H9 (cell line): ENCODE data around the gene UPP1. TPM values are rescaled to one million over a fixed set of nuclear protein-coding genes. Genes with fewer than 3 reads are reported as not detected.

Experiments
- DNase-seq: peaks from one replicate; pipeline ENCODE4 v3.0.0-alpha.2; 2017
- H2AFZ ChIP-seq: one replicate; pipeline ENCODE4 v1.6.1; 2013; ENCODE audit warnings: mild to moderate bottlenecking, low read length, control low read depth, moderate library complexity
- H2AK5ac ChIP-seq: 2 replicates; pipeline ENCODE4 v1.6.1; 2013; ENCODE audit warnings: low read length, control low read depth, mixed read lengths; ENCODE audit not compliant: insufficient read length
- H2BK120ac ChIP-seq: one replicate; pipeline ENCODE4 v1.6.1; 2013; ENCODE audit warnings: low read depth, mild to moderate bottlenecking, low read length, control low read depth, inconsistent platforms; ENCODE audit not compliant: poor library complexity, severe bottlenecking
- H2BK12ac ChIP-seq: 2 replicates; pipeline ENCODE4 v1.6.1; 2013; ENCODE audit warnings: low read length, control low read depth, mixed read lengths, low read depth; ENCODE audit not compliant: insufficient read length
- H2BK15ac ChIP-seq: 2 replicates; pipeline ENCODE4 v1.6.1; 2013; ENCODE audit warnings: low read depth, low read length, control low read depth
- H2BK20ac ChIP-seq: one replicate; pipeline ENCODE4 v1.6.1; 2013; ENCODE audit warnings: low read depth, mild to moderate bottlenecking, low read length, control low read depth, inconsistent platforms; ENCODE audit not compliant: poor library complexity, severe bottlenecking
- H2BK5ac ChIP-seq: 2 replicates; pipeline ENCODE4 v1.6.1; 2013; ENCODE audit warnings: low read length, control low read depth, mixed read lengths; ENCODE audit not compliant: insufficient read length
- H3K14ac ChIP-seq: 2 replicates; pipeline ENCODE4 v1.6.1; 2013; ENCODE audit warnings: low read length, control low read depth; ENCODE audit not compliant: insufficient read depth
- H3K18ac ChIP-seq: 2 replicates; pipeline ENCODE4 v1.6.1; 2013; ENCODE audit warnings: low read depth, mild to moderate bottlenecking, mixed read lengths, low read length, control low read depth; ENCODE audit not compliant: insufficient read length
- H3K23ac ChIP-seq: 2 replicates; pipeline ENCODE4 v1.6.1; 2013; ENCODE audit warnings: low read length, control low read depth, mixed read lengths, low read depth; ENCODE audit not compliant: insufficient read length
- H3K23me2 ChIP-seq: 2 replicates; pipeline ENCODE4 v1.6.1; 2013; ENCODE audit warnings: low read depth, mild to moderate bottlenecking, mixed read lengths, low read length, control low read depth; ENCODE audit not compliant: insufficient read length, poor library complexity, severe bottlenecking
- H3K27ac ChIP-seq: 2 replicates; pipeline ENCODE4 v1.5.1; 2013; ENCODE audit warnings: low read length, control low read depth, mixed read lengths, low read depth; ENCODE audit not compliant: insufficient read length
- H3K27me3 ChIP-seq: 2 replicates; pipeline ENCODE4 v1.6.1; 2013; ENCODE audit warnings: low read length, control low read depth, inconsistent platforms; ENCODE audit not compliant: insufficient read depth
- H3K4ac ChIP-seq: 2 replicates; pipeline ENCODE4 v1.6.1; 2013; ENCODE audit warnings: low read depth, mild to moderate bottlenecking, control low read depth, inconsistent platforms, low read length, moderate library complexity
- H3K4me1 ChIP-seq: 2 replicates; pipeline ENCODE4 v1.6.1; 2013; ENCODE audit warnings: low read length, control low read depth, inconsistent platforms; ENCODE audit not compliant: insufficient read depth
- H3K4me2 ChIP-seq: 2 replicates; pipeline ENCODE4 v1.6.1; 2013; ENCODE audit warnings: low read length, control low read depth, mixed read lengths; ENCODE audit not compliant: insufficient read length, insufficient read depth
- H3K56ac ChIP-seq: 2 replicates; pipeline ENCODE4 v1.6.1; 2013; ENCODE audit warnings: low read depth, mild to moderate bottlenecking, mixed read lengths, low read length, control low read depth; ENCODE audit not compliant: insufficient read length
- H3K79me1 ChIP-seq: 2 replicates; pipeline ENCODE4 v1.6.1; 2013; ENCODE audit warnings: low read depth, mild to moderate bottlenecking, moderate library complexity, low read length, control low read depth, inconsistent platforms; ENCODE audit not compliant: insufficient read depth, poor library complexity, severe bottlenecking
- H3K79me2 ChIP-seq: 2 replicates; pipeline ENCODE4 v1.6.1; 2013; ENCODE audit warnings: low read length, control low read depth, inconsistent platforms; ENCODE audit not compliant: insufficient read depth
- H3K9ac ChIP-seq: 2 replicates; pipeline ENCODE4 v1.6.1; 2013; ENCODE audit warnings: low read length, control low read depth, mixed read lengths; ENCODE audit not compliant: insufficient read length; ENCODE audit errors: extremely low read depth
- H3K9me3 ChIP-seq: one replicate; pipeline ENCODE4 v1.6.1; 2013; ENCODE audit warnings: low read depth, low read length, inconsistent platforms; ENCODE audit not compliant: control insufficient read depth
- H3T11ph ChIP-seq: one replicate; pipeline ENCODE4 v1.6.1; 2013; ENCODE audit warnings: mild to moderate bottlenecking, low read length, control low read depth, inconsistent platforms
- H4K20me1 ChIP-seq: one replicate; pipeline ENCODE4 v1.6.1; 2013; ENCODE audit not compliant: control insufficient read depth, insufficient read length, insufficient read depth
- H4K5ac ChIP-seq: 2 replicates; pipeline ENCODE4 v1.6.1; 2013; ENCODE audit warnings: low read depth, mild to moderate bottlenecking, mixed read lengths, low read length, control low read depth; ENCODE audit not compliant: insufficient read length
- H4K8ac ChIP-seq: replicated peaks from 2 replicates; pipeline ENCODE4 v1.6.1; 2013; ENCODE audit warnings: low read length, control low read depth, mixed read lengths, low read depth; ENCODE audit not compliant: insufficient read length
- H4K91ac ChIP-seq: 2 replicates; pipeline ENCODE4 v1.6.1; 2013; ENCODE audit warnings: low read depth, mild to moderate bottlenecking, moderate library complexity, mixed read lengths, low read length, control low read depth; ENCODE audit not compliant: insufficient read length
- H3K27ac Mint-ChIP-seq, 3 experiments: 2 replicates in 2 of 3; 3 replicates in 1 of 3; pipeline ENCODE4 v1.8.0; 2020 to 2021; ENCODE audit warnings: mixed read lengths in 3 of 3, mild to moderate bottlenecking in 1 of 3, moderate library complexity in 1 of 3
- H3K27me3 Mint-ChIP-seq: 2 replicates; pipeline ENCODE4 v1.8.0; 2021; ENCODE audit warnings: low read depth, mild to moderate bottlenecking, moderate library complexity, mixed read lengths
- H3K36me3 Mint-ChIP-seq, 3 experiments: 2 replicates in 2 of 3; 3 replicates in 1 of 3; pipeline ENCODE4 v1.8.0; 2020 to 2021; ENCODE audit warnings: low read depth in 3 of 3, mixed read lengths in 3 of 3; ENCODE audit not compliant: insufficient read depth in 1 of 3
- H3K4me1 Mint-ChIP-seq, 2 experiments: 2 replicates each; pipeline ENCODE4 v1.8.0; 2020; ENCODE audit warnings: mixed read lengths in 2 of 2
- H3K4me3 Mint-ChIP-seq, 2 experiments: 2 replicates in 1 of 2; 3 replicates in 1 of 2; pipeline ENCODE4 v1.8.0; 2020 to 2021; ENCODE audit warnings: mild to moderate bottlenecking in 2 of 2, mixed read lengths in 2 of 2, moderate library complexity in 1 of 2
- H3K9me3 Mint-ChIP-seq, 2 experiments: 2 replicates in 1 of 2; 3 replicates in 1 of 2; pipeline ENCODE4 v1.8.0; 2020; ENCODE audit warnings: mild to moderate bottlenecking in 2 of 2, mixed read lengths in 2 of 2, moderate library complexity in 1 of 2
- total RNA-seq: library from RNA; stranded (reverse); gene quantifications from 2 replicates; pipeline ENCODE4 v1.2.1, GENCODE V29; 2021
- TF ChIP-seq, protein P1 (sequence below): fragments of 200-600 bp; sonication (generic); conservative IDR thresholded peaks from 3 replicates; pipeline ENCODE4 v1.8.0; 2021; ENCODE audit warnings: antibody characterized with exemption, mild to moderate bottlenecking

The UPP1 gene
- total RNA-seq, 1 experiment from 2014 or later = 34.2 TPM

DNA sequence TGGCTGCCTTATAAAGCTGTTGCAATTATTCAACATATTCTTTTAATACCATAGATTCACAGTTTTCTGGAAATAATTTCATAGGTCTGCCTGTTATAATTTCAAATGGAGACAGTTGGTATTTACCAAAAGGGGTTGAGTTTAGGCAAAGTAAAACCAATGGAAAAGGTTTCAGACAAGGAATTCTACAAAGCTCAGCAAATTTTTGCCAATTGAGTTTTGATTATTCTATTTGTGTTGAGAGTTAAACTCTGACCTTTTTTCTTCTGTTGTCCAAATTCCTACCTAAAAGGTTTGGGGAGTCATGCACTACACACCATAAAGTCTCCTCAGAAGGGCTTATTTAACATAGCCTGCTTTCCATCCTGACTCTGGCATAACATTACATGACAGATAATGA is 43.7 kb downstream of the UPP1 start:
- Mint-ChIP-seq H3K27me3 (no peaks in the 10 kb centered on the region), H3K4me1 (peaks cover 24 to 31% of the 10 kb centered on the region in 2 experiments), H3K36me3 (peaks cover 5 to 28% (median 19%) of the 10 kb centered on the region in 3 experiments; a peak in 6 of 7 replicates), H3K4me3 (no peak overlapping the region), H3K9me3 (peaks cover 13 to 27% of the 10 kb centered on the region in 2 experiments), H3K27ac (peak overlapping the region in 1 of 3 experiments; percentile 68; a peak in 2 of 7 replicates)
- Histone ChIP-seq H3K79me1 (no peaks in the 10 kb centered on the region), H2AFZ (no peak overlapping the region), H4K91ac (no peak overlapping the region), H3K27ac (no peak overlapping the region), H4K8ac (no peak overlapping the region), H2BK5ac (no peak overlapping the region), H3K23ac (no peak overlapping the region), H3K14ac (no peak overlapping the region), H3K4ac (no peak overlapping the region), H3K18ac (no peak overlapping the region), H3K4me1 (no peaks in the 10 kb centered on the region; the same call in 1 of the 2 replicates), H3K9ac (no peak overlapping the region), H3K23me2 (no peaks in the 10 kb centered on the region), H4K5ac (no peak overlapping the region), H3T11ph (no peak overlapping the region), H3K56ac (no peak overlapping the region), H3K27me3 (no peaks in the 10 kb centered on the region), H2BK15ac (no peak overlapping the region), H2BK20ac (no peak overlapping the region), H3K79me2 (no peaks in the 10 kb centered on the region), H3K9me3 (no peaks in the 10 kb centered on the region), H2BK120ac (no peak overlapping the region), H2BK12ac (no peak overlapping the region), H3K4me2 (no peak overlapping the region), H2AK5ac (no peak overlapping the region), H4K20me1 (no peaks in the 10 kb centered on the region)
- TF ChIP-seq, protein P1, sequence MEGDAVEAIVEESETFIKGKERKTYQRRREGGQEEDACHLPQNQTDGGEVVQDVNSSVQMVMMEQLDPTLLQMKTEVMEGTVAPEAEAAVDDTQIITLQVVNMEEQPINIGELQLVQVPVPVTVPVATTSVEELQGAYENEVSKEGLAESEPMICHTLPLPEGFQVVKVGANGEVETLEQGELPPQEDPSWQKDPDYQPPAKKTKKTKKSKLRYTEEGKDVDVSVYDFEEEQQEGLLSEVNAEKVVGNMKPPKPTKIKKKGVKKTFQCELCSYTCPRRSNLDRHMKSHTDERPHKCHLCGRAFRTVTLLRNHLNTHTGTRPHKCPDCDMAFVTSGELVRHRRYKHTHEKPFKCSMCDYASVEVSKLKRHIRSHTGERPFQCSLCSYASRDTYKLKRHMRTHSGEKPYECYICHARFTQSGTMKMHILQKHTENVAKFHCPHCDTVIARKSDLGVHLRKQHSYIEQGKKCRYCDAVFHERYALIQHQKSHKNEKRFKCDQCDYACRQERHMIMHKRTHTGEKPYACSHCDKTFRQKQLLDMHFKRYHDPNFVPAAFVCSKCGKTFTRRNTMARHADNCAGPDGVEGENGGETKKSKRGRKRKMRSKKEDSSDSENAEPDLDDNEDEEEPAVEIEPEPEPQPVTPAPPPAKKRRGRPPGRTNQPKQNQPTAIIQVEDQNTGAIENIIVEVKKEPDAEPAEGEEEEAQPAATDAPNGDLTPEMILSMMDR = no peak
- DNase-seq = no peak
